H7 (cell line): ENCODE measurements around the gene CAPNS2. TPM values are rescaled to one million over a fixed set of nuclear protein-coding genes. Genes with fewer than 3 reads are reported as not detected.

Experiments used
- DNase-seq: peaks from one replicate; pipeline ENCODE4 v3.0.0; 2012
- H3K27me3 ChIP-seq: 2 replicates; pipeline ENCODE4 v1.6.0; 2011; ENCODE audit warnings: mild to moderate bottlenecking, low read length; ENCODE audit not compliant: control insufficient read depth, insufficient read depth
- H3K36me3 ChIP-seq: replicated peaks from 2 replicates; pipeline ENCODE4 v1.5.1; 2011; ENCODE audit warnings: low read length; ENCODE audit not compliant: control insufficient read depth, insufficient read depth
- H3K4me3 ChIP-seq: 2 replicates; pipeline ENCODE4 v1.5.1; 2011; ENCODE audit warnings: low read depth, mild to moderate bottlenecking, control low read depth, low read length, moderate library complexity; ENCODE audit not compliant: insufficient read depth
- total RNA-seq: library from RNA; depleted of rRNA; stranded (reverse); fragments of >200 nt; shearing (Covaris generic); gene quantifications from 2 replicates; pipeline ENCODE4 v1.2.3, GENCODE V29; 2014

CAPNS2 gene
- total RNA-seq, 1 experiment from 2014 or later = 0.24 TPM

DNA sequence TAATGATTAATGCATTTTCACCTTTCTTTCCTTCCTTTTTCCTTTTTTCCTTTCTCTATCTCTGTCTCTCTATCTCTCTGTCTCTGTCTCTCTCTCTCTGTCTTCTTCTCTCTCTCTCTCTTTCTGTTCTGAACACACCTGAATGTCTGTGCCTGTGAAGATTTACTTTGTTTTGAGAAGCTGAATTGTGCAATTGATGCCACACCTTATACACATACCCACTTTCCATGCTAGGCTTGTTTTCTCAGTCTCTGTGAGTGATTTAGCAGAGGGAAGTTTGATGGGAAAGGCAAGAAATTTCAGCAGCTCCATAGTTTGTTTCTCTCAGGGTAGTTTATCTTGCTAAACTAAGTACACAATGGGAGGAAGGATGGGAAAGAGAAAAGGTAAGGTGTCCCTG is 9.3 kb upstream of the CAPNS2 start:
- Histone ChIP-seq H3K4me3 (no peak overlapping the region), H3K36me3 (no peaks in the 10 kb centered on the region), H3K27me3 (no peaks in the 10 kb centered on the region)
- no peak for DNase-seq

DNA sequence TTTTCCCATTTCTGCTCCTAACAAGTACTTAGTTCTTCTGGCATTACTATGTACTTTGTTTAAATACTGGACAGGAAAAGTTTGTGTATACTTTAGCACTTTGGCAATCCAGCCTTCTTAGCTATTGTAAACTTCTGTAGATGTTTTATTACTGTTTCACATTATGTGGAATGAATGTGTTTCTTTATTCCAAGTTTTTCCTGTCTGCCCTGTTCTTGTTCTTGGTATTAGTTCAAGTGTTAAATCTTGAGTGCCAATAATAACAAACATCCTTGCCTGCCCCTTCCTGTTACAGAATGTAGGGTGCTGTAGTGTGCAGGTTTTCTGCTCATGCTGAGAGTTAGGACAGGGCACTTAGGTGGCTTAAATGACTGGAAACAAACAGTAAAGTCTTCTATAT is 7.3 kb upstream of the CAPNS2 start:
- Histone ChIP-seq H3K27me3 (no peaks in the 10 kb centered on the region), H3K36me3 (no peaks in the 10 kb centered on the region), H3K4me3 (no peak overlapping the region)
- no peak for DNase-seq

DNA sequence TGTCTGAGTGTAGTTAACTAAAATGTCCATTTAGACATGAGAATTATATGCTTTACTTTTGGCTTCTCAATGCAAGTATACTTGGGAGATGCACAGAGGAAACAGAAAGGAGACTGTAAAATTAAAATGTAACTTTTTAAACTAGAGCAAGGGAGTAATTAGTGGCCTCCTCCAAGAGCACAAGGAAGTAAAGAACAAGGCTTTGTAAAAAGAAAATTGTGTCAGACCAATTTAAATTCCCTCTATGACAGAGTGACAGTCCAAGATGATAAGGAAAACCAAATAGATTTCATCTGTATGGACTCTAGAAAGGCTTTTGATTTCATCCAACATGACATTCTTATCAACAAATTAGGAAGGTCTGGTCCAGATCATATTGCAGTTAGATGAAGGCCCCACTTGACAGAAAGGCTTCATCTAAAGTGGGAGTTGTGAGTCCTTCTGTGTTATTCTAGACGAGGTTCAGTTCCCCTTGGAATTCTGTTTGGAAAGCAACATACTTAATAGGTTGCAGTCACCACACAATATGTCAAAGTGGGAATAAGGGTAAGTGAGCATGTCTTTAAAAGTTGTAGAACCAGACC is 6.5 kb upstream of the CAPNS2 start:
- no peak overlapping the region for H3K4me3 ChIP-seq
- no peak for DNase-seq
- no peaks in the 10 kb centered on the region for H3K36me3 ChIP-seq
- no peaks in the 10 kb centered on the region for H3K27me3 ChIP-seq

DNA sequence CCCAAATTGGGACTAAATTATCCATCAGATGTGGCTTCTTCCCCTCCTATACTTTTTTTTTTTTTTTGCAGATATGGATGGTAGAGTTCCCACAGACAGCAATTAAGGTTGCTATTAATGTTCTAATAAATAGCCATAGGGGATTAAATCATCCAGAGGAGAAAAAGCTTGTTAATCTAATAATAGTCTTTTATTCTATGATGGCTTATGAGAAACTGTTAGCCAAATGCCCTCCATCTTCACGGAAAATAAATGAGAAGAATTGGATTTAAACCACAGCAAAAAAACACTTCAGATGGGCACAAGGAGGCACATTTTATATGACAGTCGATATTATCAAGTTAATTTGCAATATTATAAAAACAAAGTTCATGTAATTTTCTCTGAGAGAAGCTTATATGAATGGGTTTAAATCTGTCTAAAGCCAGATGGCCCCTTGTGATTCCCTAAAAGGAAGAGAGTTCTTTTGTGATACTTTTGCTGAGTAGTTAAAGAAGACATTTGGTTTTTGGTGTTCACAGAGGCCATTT is 5.1 kb upstream of the CAPNS2 start:
- no peak overlapping the region for H3K4me3 ChIP-seq
- no peak for DNase-seq
- H3K36me3 ChIP-seq = no peaks in the 10 kb centered on the region
- H3K27me3 ChIP-seq = no peaks in the 10 kb centered on the region

DNA sequence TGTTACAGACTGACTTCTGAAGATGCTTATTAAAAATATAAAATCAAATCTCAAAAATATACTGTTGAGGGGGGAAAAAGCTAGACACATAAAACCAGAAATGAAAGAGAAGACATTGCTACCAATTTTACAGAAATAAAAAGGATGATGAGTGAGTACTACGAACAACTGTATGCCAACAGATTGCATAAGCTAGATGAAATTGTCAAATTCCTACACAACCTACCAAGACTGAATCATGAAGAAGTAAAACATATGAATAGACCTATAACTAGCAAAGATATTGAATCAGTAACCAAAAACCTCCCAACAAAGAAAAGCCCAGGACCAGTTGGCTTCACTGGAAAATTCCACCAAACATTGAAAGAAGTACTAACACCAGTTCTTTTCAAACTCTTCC is 3.5 kb upstream of the CAPNS2 start:
- Histone ChIP-seq H3K36me3 (no peaks in the 10 kb centered on the region), H3K4me3 (no peak overlapping the region), H3K27me3 (no peaks in the 10 kb centered on the region)
- DNase-seq = no peak

DNA sequence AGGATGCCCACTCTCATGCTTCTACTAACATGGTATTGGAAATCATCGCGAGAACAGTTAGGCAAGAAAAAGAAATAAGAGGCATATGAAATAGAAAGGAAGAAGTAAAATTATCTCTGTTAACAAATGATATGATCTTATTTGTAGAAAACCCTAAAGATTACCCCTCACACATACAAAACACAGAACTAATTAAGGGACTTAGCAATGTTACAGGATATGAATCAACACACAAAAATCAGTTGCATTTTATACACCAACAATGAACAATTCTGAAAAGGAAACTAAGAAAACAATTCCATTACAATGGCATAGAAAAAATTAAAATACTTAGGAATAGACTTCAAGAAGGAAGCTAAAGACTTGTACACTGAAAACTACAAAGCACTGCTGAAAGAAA is 2.7 kb upstream of the CAPNS2 start:
- Histone ChIP-seq H3K36me3 (no peaks in the 10 kb centered on the region), H3K27me3 (no peaks in the 10 kb centered on the region), H3K4me3 (no peak overlapping the region)
- DNase-seq = no peak

DNA sequence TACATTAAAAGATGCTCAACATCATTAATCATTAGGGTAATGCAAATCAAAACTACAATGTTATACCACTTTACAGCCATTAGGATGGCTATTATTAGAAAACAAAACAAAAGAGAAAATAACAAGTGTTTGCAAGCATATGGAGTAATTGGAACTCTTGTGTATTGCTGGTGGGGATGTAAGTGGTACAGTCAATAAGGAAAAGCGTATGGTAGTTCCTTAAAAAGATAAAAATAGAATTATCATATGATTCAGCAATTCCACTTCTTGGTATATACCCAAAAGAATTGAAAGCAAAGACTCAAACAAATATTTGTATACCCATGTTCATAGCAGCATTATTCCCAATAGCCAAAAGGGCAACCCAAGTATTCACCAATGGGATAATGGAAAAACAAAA is 1.4 kb upstream of the CAPNS2 start:
- no peaks in the 10 kb centered on the region for H3K36me3 ChIP-seq
- DNase-seq = no peak

GRCh38 chr16:55567382-55567781 is 898 bp downstream of the CAPNS2 start:
- DNase-seq = no peak
- Histone ChIP-seq H3K36me3 (no peaks in the 10 kb centered on the region), H3K27me3 (no peaks in the 10 kb centered on the region), H3K4me3 (no peak overlapping the region)

More for the DNA sequence above, 1.4 kb upstream of the CAPNS2 start:
- Histone ChIP-seq H3K4me3 (no peak overlapping the region), H3K27me3 (no peaks in the 10 kb centered on the region)

GRCh38 chr16:55568207-55568606 is 1.7 kb downstream of the CAPNS2 start:
- DNase-seq = no peak
- H3K36me3 ChIP-seq = no peaks in the 10 kb centered on the region
- H3K4me3 ChIP-seq = no peak overlapping the region
- H3K27me3 ChIP-seq = no peaks in the 10 kb centered on the region

DNA sequence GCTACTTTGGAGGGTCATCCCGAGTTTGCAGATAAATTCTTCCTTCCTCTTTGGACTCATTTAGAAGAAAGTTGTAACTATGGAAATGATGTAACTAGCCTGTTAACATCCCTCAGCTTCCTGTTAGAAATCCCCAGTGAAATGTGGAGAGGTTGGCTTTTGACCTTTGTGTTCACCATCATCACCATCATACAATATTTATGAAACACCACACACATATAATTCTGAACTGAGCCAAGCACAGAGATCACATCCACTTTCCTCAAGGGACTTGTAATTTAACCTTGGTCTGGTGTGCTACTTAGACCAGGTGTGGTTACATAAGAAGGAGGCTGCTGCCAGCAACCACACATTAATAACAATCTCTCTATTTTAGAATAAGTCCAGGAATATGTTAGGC is 2.5 kb downstream of the CAPNS2 start:
- Histone ChIP-seq H3K27me3 (no peaks in the 10 kb centered on the region), H3K36me3 (no peaks in the 10 kb centered on the region), H3K4me3 (no peak overlapping the region)
- no peak for DNase-seq

GRCh38 chr16:55570159-55570558 is 3.7 kb downstream of the CAPNS2 start:
- Histone ChIP-seq H3K36me3 (no peaks in the 10 kb centered on the region), H3K27me3 (no peaks in the 10 kb centered on the region), H3K4me3 (no peak overlapping the region)
- DNase-seq = no peak

- H3K36me3 ChIP-seq = no peaks in the 10 kb centered on the region
- no peaks in the 10 kb centered on the region for H3K27me3 ChIP-seq
- DNase-seq = no peak
- H3K4me3 ChIP-seq = no peak overlapping the region
Measured at GRCh38 chr16:55571191-55571897, 4.9 kb downstream of the CAPNS2 start.

DNA sequence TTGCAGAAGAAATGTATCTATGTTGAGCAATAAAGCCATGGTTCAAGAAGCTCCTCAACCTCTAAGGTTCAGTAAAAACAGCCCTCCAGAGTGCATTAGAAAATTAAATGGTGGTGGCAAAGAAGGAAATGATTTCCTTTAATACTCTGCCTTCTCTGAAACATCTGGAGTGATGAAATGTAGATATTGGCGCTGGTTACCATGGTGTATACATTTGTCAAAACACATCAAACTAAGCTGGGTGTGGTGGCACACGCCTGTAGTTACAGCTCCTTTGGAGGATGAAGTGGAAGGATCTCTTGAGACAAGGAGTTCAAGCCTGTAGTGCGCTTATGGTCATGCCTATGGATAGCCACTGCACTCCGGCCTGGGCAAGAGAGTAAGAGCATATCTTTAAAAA is 6.0 kb downstream of the CAPNS2 start:
- no peaks in the 10 kb centered on the region for H3K27me3 ChIP-seq
- H3K36me3 ChIP-seq = no peaks in the 10 kb centered on the region
- no peak for DNase-seq
- H3K4me3 ChIP-seq = no peak overlapping the region

- no peaks in the 10 kb centered on the region for H3K27me3 ChIP-seq
- H3K36me3 ChIP-seq = no peaks in the 10 kb centered on the region
- no peak overlapping the region for H3K4me3 ChIP-seq
- no peak for DNase-seq
Measured at GRCh38 chr16:55574811-55575210, 8.3 kb downstream of the CAPNS2 start.

DNA sequence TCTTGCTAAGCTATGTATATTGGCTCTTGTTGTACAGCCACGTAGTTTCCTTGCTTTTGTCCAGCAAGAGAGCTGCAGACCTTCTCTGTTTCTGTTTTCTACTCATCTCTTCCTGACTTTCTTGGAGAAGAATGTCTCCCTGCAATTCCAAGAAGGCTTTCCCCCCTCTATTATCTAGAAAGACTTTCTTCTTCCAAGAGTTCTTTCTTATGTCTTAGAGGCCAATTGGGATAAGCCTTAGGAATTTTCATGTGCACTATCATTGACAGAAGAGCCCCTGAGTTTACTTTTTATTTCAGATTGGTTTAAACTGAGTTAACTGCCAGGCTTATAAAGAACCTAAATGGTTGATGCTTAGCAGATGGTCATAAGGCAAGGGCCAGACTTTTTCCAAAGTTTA is 9.0 kb downstream of the CAPNS2 start:
- Histone ChIP-seq H3K36me3 (no peaks in the 10 kb centered on the region), H3K27me3 (no peaks in the 10 kb centered on the region), H3K4me3 (no peak overlapping the region)
- no peak for DNase-seq
